HG03571 (cell line): ENCODE results near the gene PICALM.

ENCODE experiments used
- ATAC-seq: cut with Tn5 transposase; IDR thresholded peaks from one replicate; pipeline ENCODE4 v1.9.1; 2021; ENCODE audit not compliant: unreplicated experiment

Gene PICALM

GRCh38 chr11:86087256-86087655 is 18.4 kb upstream of the PICALM start:
- no peak for ATAC-seq

- ATAC-seq: no peak
Measured at GRCh38 chr11:86081455-86081854, 12.6 kb upstream of the PICALM start.

GRCh38 chr11:86079421-86079820 is 10.5 kb upstream of the PICALM start:
- no peak for ATAC-seq

GRCh38 chr11:86073948-86074347 is 5.1 kb upstream of the PICALM start:
- no peak for ATAC-seq

GRCh38 chr11:86072211-86072610 is 3.3 kb upstream of the PICALM start:
- no peak for ATAC-seq

- no peak for ATAC-seq
Measured at GRCh38 chr11:86070142-86071056, 1.5 kb upstream of the PICALM start.

- peak; percentile 32 for ATAC-seq
Measured at GRCh38 chr11:86069408-86070101, 671 bp upstream of the PICALM start.

GRCh38 chr11:86068138-86068871 is 579 bp downstream of the PICALM start:
- ATAC-seq: peak; percentile 5

- ATAC-seq: no peak
Measured at GRCh38 chr11:86067851-86068137, 1.1 kb downstream of the PICALM start.

- ATAC-seq: no peak
Measured at GRCh38 chr11:86067009-86067850, 1.7 kb downstream of the PICALM start.

- ATAC-seq: no peak
Measured at GRCh38 chr11:86066657-86067008, 2.3 kb downstream of the PICALM start.

GRCh38 chr11:86066033-86066432 is 2.9 kb downstream of the PICALM start:
- no peak for ATAC-seq

- ATAC-seq: no peak
Measured at GRCh38 chr11:86064220-86064803, 4.6 kb downstream of the PICALM start.

GRCh38 chr11:86063536-86063935 is 5.3 kb downstream of the PICALM start:
- no peak for ATAC-seq

- no peak for ATAC-seq
Measured at GRCh38 chr11:86062719-86063118, 6.2 kb downstream of the PICALM start.

- no peak for ATAC-seq
Measured at GRCh38 chr11:86061483-86062205, 7.2 kb downstream of the PICALM start.

GRCh38 chr11:86060544-86060943 is 8.3 kb downstream of the PICALM start:
- ATAC-seq: no peak

GRCh38 chr11:86058360-86058759 is 10.5 kb downstream of the PICALM start:
- no peak for ATAC-seq

- ATAC-seq: no peak
Measured at GRCh38 chr11:86056351-86056854, 12.5 kb downstream of the PICALM start.
